ENCODE data around the gene DAZAP1. TPM values are rescaled to one million over a fixed set of nuclear protein-coding genes. Genes with fewer than 3 reads are reported as not detected.

Gene DAZAP1
- total RNA-seq, 1 experiment from 2014 or later, result 165 TPM

GRCh38 chr19:1466018-1466460 is 58.7 kb downstream of the DAZAP1 start:
- Histone ChIP-seq H3K9me3 (no peaks in the 10 kb centered on the region), H3K4me1 (0 out of 2 replicates have a peak, but pooled peaks cover 2% of the 10 kb centered on the region), H3K27me3 (replicated peaks; ENCODE audit: control insufficient read depth, insufficient read depth, low read length) (no peaks in the 10 kb centered on the region), H3K36me3 (ENCODE audit: control insufficient read depth, insufficient read depth, low read length) (no peaks in the 10 kb centered on the region), H3K4me3 (ENCODE audit: low read depth, low read length) (no peak overlapping the region)
- TF ChIP-seq, protein P1, sequence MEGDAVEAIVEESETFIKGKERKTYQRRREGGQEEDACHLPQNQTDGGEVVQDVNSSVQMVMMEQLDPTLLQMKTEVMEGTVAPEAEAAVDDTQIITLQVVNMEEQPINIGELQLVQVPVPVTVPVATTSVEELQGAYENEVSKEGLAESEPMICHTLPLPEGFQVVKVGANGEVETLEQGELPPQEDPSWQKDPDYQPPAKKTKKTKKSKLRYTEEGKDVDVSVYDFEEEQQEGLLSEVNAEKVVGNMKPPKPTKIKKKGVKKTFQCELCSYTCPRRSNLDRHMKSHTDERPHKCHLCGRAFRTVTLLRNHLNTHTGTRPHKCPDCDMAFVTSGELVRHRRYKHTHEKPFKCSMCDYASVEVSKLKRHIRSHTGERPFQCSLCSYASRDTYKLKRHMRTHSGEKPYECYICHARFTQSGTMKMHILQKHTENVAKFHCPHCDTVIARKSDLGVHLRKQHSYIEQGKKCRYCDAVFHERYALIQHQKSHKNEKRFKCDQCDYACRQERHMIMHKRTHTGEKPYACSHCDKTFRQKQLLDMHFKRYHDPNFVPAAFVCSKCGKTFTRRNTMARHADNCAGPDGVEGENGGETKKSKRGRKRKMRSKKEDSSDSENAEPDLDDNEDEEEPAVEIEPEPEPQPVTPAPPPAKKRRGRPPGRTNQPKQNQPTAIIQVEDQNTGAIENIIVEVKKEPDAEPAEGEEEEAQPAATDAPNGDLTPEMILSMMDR (IDR thresholded peaks at IDR 0.05; ENCODE audit: insufficient read depth in 1 of 2, low read depth in 1 of 2, low read length in 1 of 2, severe bottlenecking in 1 of 2, unreplicated experiment in 1 of 2), result no peak
- CTCF ChIA-PET, result no interaction called here
- BruUV-seq (replicated peaks), result no TSS peak
- POLR2A ChIA-PET, result no interaction called here
- H3K36me3 Mint-ChIP-seq (ENCODE audit: insufficient read depth, unreplicated experiment), result peaks cover 14% of the 10 kb centered on the region
- H3K4me1 Mint-ChIP-seq (ENCODE audit: low read depth, unreplicated experiment), result no peaks in the 10 kb centered on the region
- intact Hi-C loops (cut with micrococcal nuclease; ENCODE audit: unreplicated experiment), result no loop called here
- DNase-seq, result no peak
- H3K4me3 Mint-ChIP-seq (ENCODE audit: unreplicated experiment), result no peak overlapping the region
- H3K27me3 Mint-ChIP-seq (ENCODE audit: insufficient read depth, unreplicated experiment), result no peaks in the 10 kb centered on the region
- no peaks in the 10 kb centered on the region for H3K9me3 Mint-ChIP-seq (ENCODE audit: unreplicated experiment)
- no peak overlapping the region for H3K27ac Mint-ChIP-seq (ENCODE audit: unreplicated experiment)

GRCh38 chr19:1466461-1467214 is 59.3 kb downstream of the DAZAP1 start:
- H3K36me3 Mint-ChIP-seq (ENCODE audit: insufficient read depth, unreplicated experiment), result peaks cover 20% of the 10 kb centered on the region
- Histone ChIP-seq H3K4me3 (ENCODE audit: low read depth, low read length) (no peak overlapping the region), H3K36me3 (ENCODE audit: control insufficient read depth, insufficient read depth, low read length) (no peaks in the 10 kb centered on the region), H3K4me1 (peaks cover 8% of the 10 kb centered on the region; the same call in 1 of the 2 replicates), H3K27me3 (replicated peaks; ENCODE audit: control insufficient read depth, insufficient read depth, low read length) (no peaks in the 10 kb centered on the region), H3K9me3 (no peaks in the 10 kb centered on the region)
- H3K9me3 Mint-ChIP-seq (ENCODE audit: unreplicated experiment), result no peaks in the 10 kb centered on the region
- intact Hi-C loops (cut with micrococcal nuclease; ENCODE audit: unreplicated experiment), result no loop called here
- POLR2A ChIA-PET, result no interaction called here
- no TSS peak for BruUV-seq (replicated peaks)
- no peak for DNase-seq
- H3K4me1 Mint-ChIP-seq (ENCODE audit: low read depth, unreplicated experiment), result no peaks in the 10 kb centered on the region
- TF ChIP-seq, protein P1 (IDR thresholded peaks at IDR 0.05; ENCODE audit: insufficient read depth in 1 of 2, low read depth in 1 of 2, low read length in 1 of 2, severe bottlenecking in 1 of 2, unreplicated experiment in 1 of 2), result no peak
- H3K27ac Mint-ChIP-seq (ENCODE audit: unreplicated experiment), result no peak overlapping the region
- H3K4me3 Mint-ChIP-seq (ENCODE audit: unreplicated experiment), result no peak overlapping the region
- CTCF ChIA-PET, result no interaction called here
- H3K27me3 Mint-ChIP-seq (ENCODE audit: insufficient read depth, unreplicated experiment), result no peaks in the 10 kb centered on the region

DNA sequence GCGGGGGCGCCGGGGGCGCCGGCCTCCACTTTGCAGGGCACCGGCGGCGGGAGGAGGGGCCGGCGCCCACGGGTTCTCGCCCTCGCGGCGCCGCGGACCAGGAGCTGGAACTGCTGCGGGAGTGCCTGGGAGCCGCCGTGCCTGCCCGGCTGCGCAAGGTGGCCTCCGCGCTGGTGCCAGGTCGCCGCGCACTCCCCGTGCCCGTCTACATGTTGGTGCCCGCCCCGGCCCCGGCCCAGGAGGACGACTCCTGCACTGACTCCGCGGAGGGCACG is 59.8 kb downstream of the DAZAP1 start:
- H3K4me1 Mint-ChIP-seq (ENCODE audit: low read depth, unreplicated experiment), result peaks cover 4% of the 10 kb centered on the region
- no peak overlapping the region for H3K4me3 Mint-ChIP-seq (ENCODE audit: unreplicated experiment)
- DNase-seq, result no peak
- intact Hi-C loops (cut with micrococcal nuclease; ENCODE audit: unreplicated experiment), result no loop called here
- Histone ChIP-seq H3K27me3 (replicated peaks; ENCODE audit: control insufficient read depth, insufficient read depth, low read length) (no peaks in the 10 kb centered on the region), H3K4me3 (ENCODE audit: low read depth, low read length) (no peak overlapping the region), H3K36me3 (ENCODE audit: control insufficient read depth, insufficient read depth, low read length) (no peaks in the 10 kb centered on the region), H3K9me3 (no peaks in the 10 kb centered on the region), H3K4me1 (peaks cover 13% of the 10 kb centered on the region; the same call in 1 of the 2 replicates)
- no peaks in the 10 kb centered on the region for H3K9me3 Mint-ChIP-seq (ENCODE audit: unreplicated experiment)
- no peaks in the 10 kb centered on the region for H3K27me3 Mint-ChIP-seq (ENCODE audit: insufficient read depth, unreplicated experiment)
- peaks cover 25% of the 10 kb centered on the region for H3K36me3 Mint-ChIP-seq (ENCODE audit: insufficient read depth, unreplicated experiment)
- H3K27ac Mint-ChIP-seq (ENCODE audit: unreplicated experiment), result no peak overlapping the region
- TF ChIP-seq, protein P1 (IDR thresholded peaks at IDR 0.05; ENCODE audit: insufficient read depth in 1 of 2, low read depth in 1 of 2, low read length in 1 of 2, severe bottlenecking in 1 of 2, unreplicated experiment in 1 of 2), result no peak
- POLR2A ChIA-PET, result no interaction called here
- CTCF ChIA-PET, result no interaction called here
- BruUV-seq (replicated peaks), result no TSS peak

Measured in Caco-2 (cell line).